MM.1S (cell line): ENCODE data around the gene AGAP1.

Experiments
- DNase-seq: peaks from one replicate; pipeline ENCODE4 v3.0.0-alpha.2; 2015
- H2AFZ ChIP-seq: fragments of 300-600 bp; sonication (generic); 2 replicates; pipeline ENCODE4 v1.6.0; 2016; ENCODE audit warnings: antibody characterized with exemption, low read length
- H3F3A ChIP-seq: fragments of 300-600 bp; sonication (generic); 2 replicates; pipeline ENCODE4 v1.6.1; 2016; ENCODE audit warnings: mild to moderate bottlenecking, antibody characterized with exemption, low read length, moderate library complexity, mixed read lengths; ENCODE audit not compliant: insufficient read depth
- H3K27ac ChIP-seq: fragments of 300-600 bp; sonication (generic); 2 replicates; pipeline ENCODE4 v1.5.1; 2016; ENCODE audit warnings: mild to moderate bottlenecking, low read length
- H3K27me3 ChIP-seq: fragments of 300-600 bp; sonication (generic); replicated peaks from 2 replicates; pipeline ENCODE4 v1.6.0; 2016; ENCODE audit warnings: low read length; ENCODE audit not compliant: insufficient read depth
- H3K36me3 ChIP-seq: fragments of 300-600 bp; sonication (generic); replicated peaks from 2 replicates; pipeline ENCODE4 v1.6.1; 2016; ENCODE audit warnings: mild to moderate bottlenecking, low read length, mixed read lengths; ENCODE audit not compliant: insufficient read depth
- H3K4me1 ChIP-seq: fragments of 300-600 bp; sonication (generic); 2 replicates; pipeline ENCODE4 v1.6.1; 2016; ENCODE audit warnings: low read length, mixed read lengths
- H3K4me2 ChIP-seq: fragments of 300-600 bp; sonication (generic); 2 replicates; pipeline ENCODE4 v1.6.0; 2016; ENCODE audit warnings: low read depth, low read length
- H3K4me3 ChIP-seq: fragments of 300-600 bp; sonication (generic); 2 replicates; pipeline ENCODE4 v1.5.1; 2016; ENCODE audit warnings: low read length, mixed read lengths
- H3K79me2 ChIP-seq: fragments of 300-600 bp; sonication (generic); 2 replicates; pipeline ENCODE4 v1.6.1; 2016; ENCODE audit warnings: mixed run types, low read length, mixed read lengths
- H3K9ac ChIP-seq: fragments of 300-600 bp; sonication (generic); 2 replicates; pipeline ENCODE4 v1.6.1; 2016; ENCODE audit warnings: low read length, mixed read lengths
- H3K9me2 ChIP-seq: fragments of 300-600 bp; sonication (generic); replicated peaks from 2 replicates; pipeline ENCODE4 v1.6.1; 2016; ENCODE audit warnings: mild to moderate bottlenecking, low read length, mixed read lengths; ENCODE audit not compliant: insufficient read depth
- H3K9me3 ChIP-seq: fragments of 300-600 bp; sonication (generic); replicated peaks from 2 replicates; pipeline ENCODE4 v1.6.1; 2016; ENCODE audit warnings: mild to moderate bottlenecking, low read length, mixed read lengths; ENCODE audit not compliant: insufficient read depth
- H4K20me1 ChIP-seq: fragments of 300-600 bp; sonication (generic); 2 replicates; pipeline ENCODE4 v1.6.1; 2016; ENCODE audit warnings: mild to moderate bottlenecking, low read length, moderate library complexity, mixed read lengths; ENCODE audit not compliant: insufficient read depth
- EZH2 ChIP-seq: fragments of 300-600 bp; sonication (generic); optimal IDR thresholded peaks from 2 replicates; pipeline ENCODE3; 2017; ENCODE audit warnings: low read depth, mild to moderate bottlenecking, antibody characterized with exemption, low read length, mixed read lengths
- EZH2phosphoT487 ChIP-seq: fragments of 300-600 bp; sonication (generic); IDR thresholded peaks from 2 replicates; pipeline ENCODE4 v1.6.1; 2018; ENCODE audit warnings: antibody characterized with exemption, low read length
- TF ChIP-seq, protein P1 (sequence below): fragments of 300-600 bp; sonication (generic); IDR thresholded peaks from 2 replicates; pipeline ENCODE4 v1.5.1; 2016; ENCODE audit warnings: antibody characterized with exemption, low read length, mixed read lengths

Gene AGAP1

DNA sequence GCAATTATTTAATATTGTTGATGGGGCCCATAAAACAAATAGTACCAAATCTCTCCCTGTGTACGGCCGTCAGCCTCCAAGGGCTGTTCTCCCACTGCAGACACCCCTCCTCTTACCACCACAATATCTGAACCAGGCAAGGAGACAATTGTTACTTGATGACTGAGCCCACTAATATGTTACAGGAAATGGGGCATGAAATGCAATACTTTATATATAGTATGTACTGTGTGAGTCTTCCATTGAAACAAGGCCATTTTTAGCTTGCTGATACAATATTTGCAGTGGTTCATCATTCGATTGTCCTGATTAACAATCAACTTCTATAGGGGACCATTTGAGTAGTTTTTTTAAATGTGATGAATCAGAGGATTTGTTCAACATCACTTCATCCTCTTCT is 367.0 kb downstream of the AGAP1 start:
- Histone ChIP-seq H3K4me2 (no peak overlapping the region), H2AFZ (no peak overlapping the region), H3K9me2 (no peaks in the 10 kb centered on the region), H3K27ac (no peak overlapping the region), H3K9ac (no peak overlapping the region), H3K79me2 (0 out of 2 replicates have a peak, but pooled peaks cover under 1% of the 10 kb centered on the region), H3K27me3 (no peaks in the 10 kb centered on the region), H3K4me3 (no peak overlapping the region), H3F3A (no peaks in the 10 kb centered on the region), H3K4me1 (no peaks in the 10 kb centered on the region), H3K9me3 (no peaks in the 10 kb centered on the region), H3K36me3 (no peaks in the 10 kb centered on the region), H4K20me1 (no peaks in the 10 kb centered on the region)
- no peak for DNase-seq
- TF ChIP-seq, protein P1, sequence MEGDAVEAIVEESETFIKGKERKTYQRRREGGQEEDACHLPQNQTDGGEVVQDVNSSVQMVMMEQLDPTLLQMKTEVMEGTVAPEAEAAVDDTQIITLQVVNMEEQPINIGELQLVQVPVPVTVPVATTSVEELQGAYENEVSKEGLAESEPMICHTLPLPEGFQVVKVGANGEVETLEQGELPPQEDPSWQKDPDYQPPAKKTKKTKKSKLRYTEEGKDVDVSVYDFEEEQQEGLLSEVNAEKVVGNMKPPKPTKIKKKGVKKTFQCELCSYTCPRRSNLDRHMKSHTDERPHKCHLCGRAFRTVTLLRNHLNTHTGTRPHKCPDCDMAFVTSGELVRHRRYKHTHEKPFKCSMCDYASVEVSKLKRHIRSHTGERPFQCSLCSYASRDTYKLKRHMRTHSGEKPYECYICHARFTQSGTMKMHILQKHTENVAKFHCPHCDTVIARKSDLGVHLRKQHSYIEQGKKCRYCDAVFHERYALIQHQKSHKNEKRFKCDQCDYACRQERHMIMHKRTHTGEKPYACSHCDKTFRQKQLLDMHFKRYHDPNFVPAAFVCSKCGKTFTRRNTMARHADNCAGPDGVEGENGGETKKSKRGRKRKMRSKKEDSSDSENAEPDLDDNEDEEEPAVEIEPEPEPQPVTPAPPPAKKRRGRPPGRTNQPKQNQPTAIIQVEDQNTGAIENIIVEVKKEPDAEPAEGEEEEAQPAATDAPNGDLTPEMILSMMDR, result no peak
- TF ChIP-seq EZH2 (no peak), EZH2phosphoT487 (no peak)

DNA sequence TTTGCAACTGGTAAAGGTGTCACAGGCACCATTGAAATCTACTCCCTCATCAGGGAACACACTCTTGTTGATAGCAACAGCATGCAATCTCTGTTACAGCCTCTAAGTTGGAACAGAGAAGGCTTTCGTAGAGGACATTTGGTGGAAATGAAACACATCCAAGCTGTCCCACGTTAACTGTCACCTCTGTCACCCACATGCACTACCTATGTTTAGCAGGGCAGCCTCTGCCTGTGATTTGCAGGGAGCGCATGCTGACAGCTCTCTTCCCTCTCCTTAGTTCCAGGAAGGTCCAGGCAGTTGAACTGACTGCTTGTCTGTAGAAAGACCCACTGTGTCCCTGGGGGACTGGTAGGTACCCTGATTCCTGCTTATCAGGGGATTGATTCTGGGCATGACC is 367.5 kb downstream of the AGAP1 start:
- Histone ChIP-seq H3K9me3 (no peaks in the 10 kb centered on the region), H3K4me1 (no peaks in the 10 kb centered on the region), H3K9me2 (no peaks in the 10 kb centered on the region), H3K4me2 (no peak overlapping the region), H3K27me3 (no peaks in the 10 kb centered on the region), H3K27ac (no peak overlapping the region), H4K20me1 (no peaks in the 10 kb centered on the region), H3K9ac (no peak overlapping the region), H3K36me3 (no peaks in the 10 kb centered on the region), H3F3A (no peaks in the 10 kb centered on the region), H3K4me3 (no peak overlapping the region), H2AFZ (no peak overlapping the region), H3K79me2 (0 out of 2 replicates have a peak, but pooled peaks cover 3% of the 10 kb centered on the region)
- TF ChIP-seq EZH2phosphoT487 (no peak), EZH2 (no peak)
- TF ChIP-seq, protein P1, result no peak
- DNase-seq, result no peak

DNA sequence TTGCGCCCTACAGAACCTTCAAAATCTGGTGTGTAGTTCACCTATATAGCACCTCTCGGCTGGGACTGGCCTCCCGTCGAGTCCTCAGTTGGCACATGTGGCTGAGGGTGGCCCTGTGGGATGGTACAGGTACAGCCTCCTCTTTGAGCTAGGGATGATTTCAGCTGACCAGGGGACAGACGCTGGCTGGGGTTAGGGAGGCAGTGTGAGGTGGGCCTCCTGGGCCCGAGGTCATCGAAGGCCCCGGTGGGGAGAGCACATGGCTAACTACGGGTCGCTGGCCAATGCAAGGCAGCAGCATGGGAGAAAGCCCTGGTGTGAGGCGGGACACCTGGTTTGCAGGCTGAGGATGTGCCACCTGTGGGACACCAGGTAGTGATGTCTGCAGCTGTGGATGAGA is 369.6 kb downstream of the AGAP1 start:
- no peak for DNase-seq
- Histone ChIP-seq H3K9me2 (no peaks in the 10 kb centered on the region), H3K36me3 (no peaks in the 10 kb centered on the region), H3F3A (no peaks in the 10 kb centered on the region), H3K27me3 (no peaks in the 10 kb centered on the region), H3K4me3 (no peak overlapping the region), H3K4me2 (no peak overlapping the region), H3K9ac (no peak overlapping the region), H2AFZ (no peak overlapping the region), H3K4me1 (no peaks in the 10 kb centered on the region), H3K9me3 (no peaks in the 10 kb centered on the region), H3K27ac (no peak overlapping the region), H3K79me2 (0 out of 2 replicates have a peak, but pooled peaks cover 3% of the 10 kb centered on the region), H4K20me1 (no peaks in the 10 kb centered on the region)
- TF ChIP-seq, protein P1, result no peak
- TF ChIP-seq EZH2phosphoT487 (no peak), EZH2 (no peak)

DNA sequence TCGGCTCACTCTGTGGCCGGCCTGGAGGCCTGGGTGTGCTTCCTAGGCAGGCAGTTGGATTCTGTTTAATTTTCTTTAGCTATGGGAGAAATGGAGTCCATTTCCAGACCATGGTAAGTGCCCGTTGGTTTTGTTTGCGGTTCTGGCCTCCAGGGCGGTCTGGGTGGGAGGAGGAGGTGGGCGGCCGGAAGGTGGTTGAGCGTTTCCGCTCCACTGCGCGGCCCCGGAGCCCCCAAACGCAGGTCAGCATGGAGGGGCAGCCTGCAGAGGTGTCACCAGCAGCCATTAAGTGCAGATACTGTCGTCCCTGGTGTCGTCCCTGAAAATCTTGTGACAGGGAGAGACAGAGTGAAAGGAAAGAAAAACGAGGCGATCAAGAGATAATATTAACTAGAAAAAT is 370.5 kb downstream of the AGAP1 start:
- no peak overlapping the region for H3K27ac ChIP-seq
- no peak overlapping the region for H3K4me3 ChIP-seq
- H2AFZ ChIP-seq, result no peak overlapping the region
- H3K4me2 ChIP-seq, result no peak overlapping the region
- H3K9ac ChIP-seq, result no peak overlapping the region
- no peaks in the 10 kb centered on the region for H3F3A ChIP-seq
- H3K36me3 ChIP-seq, result no peaks in the 10 kb centered on the region
- H3K27me3 ChIP-seq, result no peaks in the 10 kb centered on the region
- 0 out of 2 replicates have a peak, but pooled peaks cover 3% of the 10 kb centered on the region for H3K79me2 ChIP-seq
- no peaks in the 10 kb centered on the region for H3K4me1 ChIP-seq
- TF ChIP-seq, protein P1, result no peak
- TF ChIP-seq EZH2 (no peak), EZH2phosphoT487 (no peak)
- no peaks in the 10 kb centered on the region for H3K9me3 ChIP-seq
- H3K9me2 ChIP-seq, result no peaks in the 10 kb centered on the region
- no peak for DNase-seq
- no peaks in the 10 kb centered on the region for H4K20me1 ChIP-seq
